Measurements from ENCODE around the gene RERE.

RERE gene

DNA sequence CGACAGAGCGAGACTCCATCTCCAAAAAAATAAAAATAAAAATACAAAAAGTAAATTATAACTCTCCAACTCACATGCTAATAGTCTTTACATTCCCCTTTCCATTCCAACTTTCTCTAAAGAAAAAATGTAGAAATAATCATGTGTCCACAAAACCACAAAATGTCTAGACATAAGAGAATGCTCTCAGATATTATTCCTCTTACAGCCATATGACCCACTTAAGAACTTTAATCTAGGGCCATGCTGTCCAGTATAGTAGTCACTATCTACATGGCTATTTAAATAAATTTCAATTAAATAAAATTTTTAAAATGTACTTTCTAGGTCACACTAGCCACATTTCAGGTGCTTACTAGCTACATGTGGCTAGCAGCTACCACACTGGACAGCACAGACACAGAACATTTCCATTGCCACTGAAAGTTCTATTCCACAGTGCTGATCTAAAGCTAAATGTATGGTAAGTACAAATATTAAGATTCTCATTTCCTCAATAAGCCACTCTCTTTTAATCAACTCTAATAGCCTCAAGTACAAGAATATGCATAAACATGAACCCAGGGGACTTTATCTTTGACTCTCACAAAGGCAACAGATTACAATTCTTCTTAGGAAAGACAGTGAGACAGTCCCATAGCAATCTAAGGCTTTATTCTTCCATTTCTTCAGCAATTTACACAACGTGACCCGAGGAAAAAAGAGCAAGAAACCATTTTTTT lies 138.6 kb downstream of the RERE start:
- DNase-seq (ENCODE audit: extremely low read depth, low read depth), result no peak
- TF ChIP-seq, protein P1, sequence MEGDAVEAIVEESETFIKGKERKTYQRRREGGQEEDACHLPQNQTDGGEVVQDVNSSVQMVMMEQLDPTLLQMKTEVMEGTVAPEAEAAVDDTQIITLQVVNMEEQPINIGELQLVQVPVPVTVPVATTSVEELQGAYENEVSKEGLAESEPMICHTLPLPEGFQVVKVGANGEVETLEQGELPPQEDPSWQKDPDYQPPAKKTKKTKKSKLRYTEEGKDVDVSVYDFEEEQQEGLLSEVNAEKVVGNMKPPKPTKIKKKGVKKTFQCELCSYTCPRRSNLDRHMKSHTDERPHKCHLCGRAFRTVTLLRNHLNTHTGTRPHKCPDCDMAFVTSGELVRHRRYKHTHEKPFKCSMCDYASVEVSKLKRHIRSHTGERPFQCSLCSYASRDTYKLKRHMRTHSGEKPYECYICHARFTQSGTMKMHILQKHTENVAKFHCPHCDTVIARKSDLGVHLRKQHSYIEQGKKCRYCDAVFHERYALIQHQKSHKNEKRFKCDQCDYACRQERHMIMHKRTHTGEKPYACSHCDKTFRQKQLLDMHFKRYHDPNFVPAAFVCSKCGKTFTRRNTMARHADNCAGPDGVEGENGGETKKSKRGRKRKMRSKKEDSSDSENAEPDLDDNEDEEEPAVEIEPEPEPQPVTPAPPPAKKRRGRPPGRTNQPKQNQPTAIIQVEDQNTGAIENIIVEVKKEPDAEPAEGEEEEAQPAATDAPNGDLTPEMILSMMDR (IDR thresholded peaks at IDR 0.05; ENCODE audit: low read depth, low read length), result no peak

DNA sequence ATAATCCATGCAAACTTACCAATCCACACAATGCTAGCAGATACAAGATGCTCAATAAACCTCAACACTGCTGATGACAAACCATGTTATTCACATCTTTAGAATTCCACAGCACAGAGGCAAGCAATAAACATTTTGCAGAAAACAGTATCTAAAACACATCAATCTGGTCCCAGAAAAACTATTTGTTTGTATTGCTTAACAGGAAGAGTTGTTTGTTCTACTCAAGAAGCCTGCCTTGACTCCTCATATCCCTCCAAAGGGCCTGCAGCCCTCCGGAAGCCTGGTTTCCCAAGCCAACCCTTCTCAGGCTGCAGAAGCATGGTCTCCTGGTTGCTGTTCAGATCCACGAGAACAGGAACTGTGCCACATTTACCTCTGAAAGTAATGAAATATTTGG lies 139.7 kb downstream of the RERE start:
- DNase-seq (ENCODE audit: extremely low read depth, low read depth), result no peak
- TF ChIP-seq, protein P1 (IDR thresholded peaks at IDR 0.05; ENCODE audit: low read depth, low read length), result no peak

DNA sequence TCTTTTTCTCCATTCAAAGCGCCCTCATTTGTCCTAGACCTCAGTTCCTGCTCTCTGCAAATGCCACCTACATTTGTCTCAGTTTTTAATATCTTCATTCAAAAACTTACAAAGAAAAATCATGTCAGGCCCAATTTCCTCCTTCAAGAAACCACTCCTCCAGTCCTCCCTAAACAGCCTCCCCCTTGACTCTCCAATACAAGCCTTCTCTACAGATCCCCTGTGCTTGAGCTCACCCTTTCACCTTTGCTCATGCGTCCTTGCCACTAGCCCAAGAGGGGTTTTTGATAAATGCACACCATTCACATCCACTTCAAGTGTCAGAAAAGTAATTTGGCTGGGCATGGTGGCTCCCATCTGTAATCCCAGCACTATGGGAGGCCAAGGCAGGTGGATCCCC lies 140.6 kb downstream of the RERE start:
- TF ChIP-seq, protein P1 (IDR thresholded peaks at IDR 0.05; ENCODE audit: low read depth, low read length), result no peak
- no peak for DNase-seq (ENCODE audit: extremely low read depth, low read depth)

DNA sequence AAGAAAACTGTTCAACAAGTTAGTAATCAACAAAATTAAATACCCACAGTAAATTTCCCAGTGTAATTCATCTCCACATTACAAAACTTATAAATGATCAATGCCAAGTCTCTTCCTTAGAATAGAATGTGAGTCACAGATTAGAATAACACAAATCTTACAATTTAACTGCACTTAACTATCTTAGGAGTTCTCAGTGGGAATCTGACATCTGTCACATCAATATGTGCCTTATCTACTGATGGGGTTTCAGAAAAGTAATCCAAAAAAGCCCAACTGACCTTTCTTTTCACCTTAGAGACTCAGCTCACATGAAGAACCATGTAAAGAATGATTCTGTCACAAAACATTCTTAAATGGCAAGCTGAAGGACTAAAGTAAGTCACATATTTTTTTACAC lies 141.4 kb downstream of the RERE start:
- no peak for DNase-seq (ENCODE audit: extremely low read depth, low read depth)
- TF ChIP-seq, protein P1 (IDR thresholded peaks at IDR 0.05; ENCODE audit: low read depth, low read length), result no peak

DNA sequence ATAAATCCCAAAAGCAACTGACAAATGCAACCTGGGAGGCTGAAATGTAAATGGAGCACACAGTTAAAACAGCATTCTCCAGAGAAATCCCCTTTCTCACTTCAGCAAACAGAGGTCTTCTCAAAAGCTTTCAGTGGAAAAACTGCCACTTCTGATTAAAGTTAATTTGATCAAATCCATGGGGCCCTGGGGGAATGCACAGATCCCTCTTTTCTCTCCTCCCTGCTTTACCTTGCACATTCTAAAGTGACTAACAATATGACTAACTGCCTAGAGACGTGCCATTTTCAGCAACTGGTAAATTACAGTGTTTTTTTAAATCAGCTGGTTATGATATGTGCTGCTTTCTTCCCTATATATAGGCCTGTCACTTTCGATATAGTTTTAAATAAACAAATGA lies 142.5 kb downstream of the RERE start:
- TF ChIP-seq, protein P1 (IDR thresholded peaks at IDR 0.05; ENCODE audit: low read depth, low read length), result no peak
- no peak for DNase-seq (ENCODE audit: extremely low read depth, low read depth)

DNA sequence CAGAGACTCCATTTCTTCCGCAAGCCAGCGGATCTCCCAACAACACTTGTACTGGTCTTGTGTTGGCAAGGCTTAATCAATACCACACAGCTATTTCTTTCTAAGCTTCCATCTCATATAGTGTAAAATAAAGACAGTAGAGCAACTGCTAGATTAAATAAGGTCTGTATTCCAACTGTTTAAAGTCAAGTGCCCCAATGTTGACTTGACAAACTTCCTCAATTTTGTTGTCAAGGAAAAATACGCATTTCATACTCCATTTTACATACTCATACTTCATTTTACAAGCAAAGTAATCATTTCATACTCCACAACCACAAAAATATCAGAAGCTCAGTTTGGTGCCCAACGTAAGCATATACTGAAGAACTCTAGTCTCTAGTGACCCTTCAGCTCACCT lies 143.0 kb downstream of the RERE start:
- TF ChIP-seq, protein P1 (IDR thresholded peaks at IDR 0.05; ENCODE audit: low read depth, low read length), result no peak
- DNase-seq (ENCODE audit: extremely low read depth, low read depth), result no peak

DNA sequence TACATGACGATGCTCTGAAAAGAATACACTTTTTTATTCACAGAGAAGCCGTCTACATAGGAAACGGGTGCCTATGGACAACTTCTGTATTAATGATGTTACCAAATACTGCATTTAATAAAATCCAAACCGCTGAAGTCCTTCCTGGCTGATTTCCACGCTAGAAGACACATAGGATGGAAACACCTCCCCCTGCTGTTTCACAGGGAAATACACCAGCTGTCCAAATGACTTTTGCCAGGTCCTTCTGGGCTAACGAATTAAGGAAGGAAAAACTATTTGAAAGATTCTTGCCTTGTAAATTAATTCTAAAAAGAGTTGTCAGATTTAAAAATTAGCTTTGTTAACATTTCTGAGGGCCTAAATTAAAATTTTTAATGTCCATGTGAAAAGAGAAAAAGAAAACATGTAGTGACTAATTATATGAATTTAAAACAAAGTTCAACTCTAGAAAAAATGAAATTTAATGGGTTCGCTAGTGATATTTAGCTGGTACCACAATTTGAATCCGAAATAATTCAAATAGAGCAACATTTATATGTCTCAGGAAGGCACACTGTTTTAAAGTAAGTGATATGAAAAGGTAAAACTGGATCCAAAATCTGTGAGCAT lies 146.0 kb downstream of the RERE start:
- peak; percentile 48 for DNase-seq (ENCODE audit: extremely low read depth, low read depth)
- TF ChIP-seq, protein P1 (IDR thresholded peaks at IDR 0.05; ENCODE audit: low read depth, low read length), result peak; percentile 84
